Activated CD8-positive, alpha-beta memory T cell treated with anti-CD3 and anti-CD28 coated beads for 4 hours (primary cell): ENCODE data around the gene ZNF445.
"Not testable (repeated sequence)": the region's sequence is repeated elsewhere in the genome, so short reads cannot be mapped to it uniquely, and the experiment has no call there.

Experiments
- DNase-seq, 2 donors: peaks; one replicate each; pipeline ENCODE4 v3.0.0-alpha.2; 2020; ENCODE audit warnings: low read depth in 2 of 2

ZNF445 gene

GRCh38 chr3:44476181-44476611 lies 1.3 kb downstream of the ZNF445 start:
- no peak for DNase-seq

DNA sequence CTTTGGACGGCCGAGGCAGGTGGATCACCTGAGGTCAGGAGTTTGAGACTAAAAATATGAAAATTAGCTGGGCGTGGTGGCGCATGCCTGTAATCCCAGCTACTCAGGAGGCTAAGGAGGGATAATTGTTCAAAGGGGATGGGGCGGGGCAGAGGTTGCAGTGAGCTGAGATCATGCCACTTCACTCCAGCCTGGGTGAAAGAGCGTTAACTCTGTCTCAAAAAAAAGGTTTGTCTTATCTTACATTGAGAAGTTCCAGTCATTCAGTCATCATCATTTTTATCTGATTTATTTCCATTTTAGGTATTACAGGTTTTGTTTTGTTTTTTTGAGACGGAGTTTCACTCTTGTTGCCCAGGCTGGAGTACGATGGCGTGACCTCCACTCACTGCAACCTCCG lies 2.6 kb downstream of the ZNF445 start:
- not testable (repeated sequence) for DNase-seq

DNA sequence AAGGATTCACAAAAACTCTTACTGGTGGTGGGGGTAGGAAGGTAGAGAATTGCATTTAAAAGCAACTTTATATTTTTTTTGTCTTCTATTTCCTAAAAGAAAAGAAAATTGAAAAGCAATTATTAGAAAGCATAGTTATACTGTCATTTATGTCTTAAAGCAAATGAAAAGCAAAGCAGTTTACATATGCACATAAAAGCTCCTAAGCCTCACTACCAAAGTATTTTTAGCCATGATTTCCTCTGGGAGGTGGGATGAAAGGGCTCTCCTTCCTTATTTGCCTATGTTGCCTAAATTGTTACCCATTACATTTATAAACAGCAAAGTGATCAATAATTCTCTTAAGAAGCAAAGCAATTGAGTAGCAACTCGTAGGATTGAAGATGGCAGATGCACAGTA lies 7.0 kb downstream of the ZNF445 start:
- no peak for DNase-seq

DNA sequence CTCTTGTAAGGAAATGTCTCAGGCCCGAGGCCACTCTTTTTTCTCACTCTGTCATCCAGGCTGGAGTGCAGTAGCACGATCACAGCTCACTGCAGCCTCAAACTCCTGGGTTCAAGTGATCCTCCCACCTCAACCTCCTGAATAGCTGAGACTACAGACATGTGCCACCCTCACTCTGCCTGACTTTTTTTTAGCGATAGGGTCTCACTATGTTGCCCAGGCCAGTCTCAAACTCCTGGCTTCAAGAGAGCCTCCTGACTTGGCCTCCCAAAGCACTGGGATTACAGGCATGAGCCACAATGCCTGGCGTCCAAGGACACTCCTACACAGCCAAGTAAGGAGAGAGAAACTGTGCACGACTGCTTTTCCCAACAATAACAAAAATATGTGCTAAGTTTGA lies 7.6 kb downstream of the ZNF445 start:
- DNase-seq: no peak

DNA sequence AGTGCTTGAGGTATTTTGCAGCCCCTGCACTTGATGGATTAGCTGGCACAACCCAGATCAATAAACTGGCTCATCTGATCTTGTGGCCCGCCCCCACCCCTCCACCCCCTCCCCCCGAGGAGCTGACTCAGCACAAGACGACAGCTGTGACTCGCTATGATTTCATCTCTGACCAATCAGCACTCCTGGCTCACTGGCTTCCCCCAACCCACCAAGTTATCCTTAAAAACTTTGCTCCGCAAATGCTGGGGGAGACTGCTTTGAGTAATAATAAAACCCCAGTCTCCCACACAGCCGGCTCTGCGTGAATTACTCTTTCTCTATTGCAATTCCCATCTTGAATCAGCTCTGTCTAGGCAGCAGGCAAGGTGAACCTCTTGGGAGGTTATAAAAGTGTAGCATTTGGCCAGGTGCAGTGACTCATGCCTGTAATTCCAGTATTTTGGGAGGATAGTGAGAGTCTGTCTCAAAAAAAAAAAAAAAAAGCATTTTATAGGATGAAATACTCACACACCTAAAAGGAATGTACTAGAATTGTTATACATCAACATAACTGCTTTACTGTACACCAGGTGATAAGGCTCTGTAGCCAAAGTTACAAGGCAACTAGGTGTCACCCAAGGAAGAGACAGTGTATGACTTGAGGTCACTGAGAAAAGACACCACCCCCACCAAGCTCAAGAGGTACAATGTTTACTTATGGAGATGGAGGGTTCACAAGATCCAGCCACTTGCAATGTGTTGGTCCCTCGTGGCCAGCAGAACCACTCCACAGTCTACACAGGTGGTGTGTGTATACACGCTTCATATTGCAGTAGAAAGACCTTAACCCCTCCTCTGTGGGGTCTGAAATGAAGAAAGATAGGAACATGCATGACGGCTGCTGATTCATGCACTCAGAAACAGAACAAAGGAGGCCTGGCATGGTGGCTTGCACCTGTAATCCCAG lies 8.6 kb downstream of the ZNF445 start:
- no peak for DNase-seq

DNA sequence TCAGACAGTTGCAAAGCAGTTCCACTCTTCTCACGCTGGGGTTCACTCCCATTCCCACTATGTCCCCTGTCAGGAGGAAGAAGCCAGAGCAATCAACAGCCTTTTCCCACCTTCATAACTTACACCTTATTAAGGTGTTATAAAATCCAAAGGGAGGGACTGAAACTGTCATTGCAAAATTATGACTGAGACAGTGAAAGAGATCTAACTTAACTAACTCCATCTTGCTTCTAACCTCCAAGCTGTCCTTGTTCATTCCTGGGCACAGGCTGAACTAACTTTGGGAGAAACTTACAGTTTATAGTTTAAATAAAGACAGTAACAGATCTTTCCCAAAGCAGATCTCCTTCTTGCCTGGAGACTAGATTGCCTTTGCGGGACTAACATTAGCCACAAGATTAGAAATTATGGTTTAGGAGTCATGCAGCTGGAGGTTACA lies 9.4 kb downstream of the ZNF445 start:
- not testable (repeated sequence) for DNase-seq

DNA sequence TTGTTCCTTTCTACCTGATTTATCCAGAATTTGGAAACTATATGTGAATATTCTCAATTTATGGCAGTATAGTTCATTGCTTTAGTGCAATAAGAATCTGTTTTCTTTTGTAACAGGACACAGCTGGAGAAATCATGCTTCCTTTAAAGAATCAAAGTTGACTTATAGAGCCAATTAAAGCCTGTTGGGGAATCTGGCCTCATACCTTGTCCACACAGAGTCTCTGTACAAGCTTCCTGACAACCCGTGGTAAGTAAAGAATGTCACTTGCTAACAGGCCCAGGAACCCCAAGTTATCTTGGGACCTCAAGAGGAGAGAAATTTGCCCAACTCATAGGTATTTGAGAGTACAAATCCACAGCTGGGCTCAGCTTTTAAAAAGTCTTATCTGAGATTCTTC lies 10.2 kb downstream of the ZNF445 start:
- no peak for DNase-seq

DNA sequence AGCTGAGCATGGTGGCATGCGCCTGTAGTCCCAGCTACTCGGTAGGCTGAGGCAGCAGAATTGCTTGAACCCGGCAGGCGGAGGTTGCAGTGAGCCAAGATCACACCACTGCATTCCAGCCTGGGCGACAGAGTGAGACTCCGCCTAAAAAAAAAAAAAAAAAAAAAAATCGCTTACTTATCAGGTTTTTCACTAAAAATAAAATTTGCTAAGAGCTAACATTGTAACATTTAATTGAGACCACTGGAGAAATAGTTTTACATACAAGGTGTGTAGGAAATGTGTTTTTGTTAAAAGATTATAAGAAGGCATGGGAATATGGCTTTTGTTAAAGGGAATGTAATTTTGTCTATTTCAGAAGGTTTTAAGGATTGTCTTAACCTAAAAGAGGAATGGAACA lies 12.6 kb downstream of the ZNF445 start:
- DNase-seq: not testable (repeated sequence)

DNA sequence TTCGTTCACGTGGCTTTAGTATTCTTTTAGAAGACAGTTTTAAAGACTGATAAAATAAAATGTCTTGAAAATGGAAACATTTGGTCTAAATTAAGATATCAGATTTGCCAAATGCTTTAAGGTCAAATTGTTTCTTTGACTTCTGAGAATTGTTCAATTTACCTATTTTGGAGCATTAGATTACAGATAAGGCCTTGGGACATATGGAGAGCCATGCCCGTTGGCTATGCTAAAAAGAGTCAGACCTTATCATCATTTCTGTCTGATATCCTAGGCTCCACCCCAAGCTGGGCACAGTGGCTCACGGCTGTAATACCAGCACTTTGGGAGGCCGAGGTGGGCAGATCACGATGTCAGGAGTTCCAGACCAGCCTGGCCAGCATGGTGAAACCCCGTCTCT lies 13.0 kb downstream of the ZNF445 start:
- DNase-seq: no peak

GRCh38 chr3:44460050-44460449 lies 17.4 kb downstream of the ZNF445 start:
- not testable (repeated sequence) for DNase-seq

DNA sequence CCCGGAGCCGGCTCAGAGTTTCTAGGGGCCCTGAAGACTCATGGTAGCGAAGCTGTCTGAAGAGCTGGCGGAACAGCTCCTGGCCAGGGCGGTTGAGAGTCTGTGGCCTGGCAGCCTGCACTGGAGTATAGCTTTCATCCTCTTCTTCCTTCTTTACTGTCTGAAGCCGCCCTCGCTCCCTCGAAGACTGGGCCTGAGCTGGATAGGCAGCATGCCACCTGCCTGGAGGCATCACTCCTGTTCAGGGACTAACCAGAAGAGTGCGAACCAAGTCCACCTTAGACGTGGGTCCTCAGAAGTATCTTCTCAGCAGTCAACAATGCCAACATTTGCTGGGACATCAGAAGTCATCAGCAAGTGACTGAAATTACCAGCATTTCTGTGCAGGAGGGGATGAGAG lies 22.2 kb downstream of the ZNF445 start:
- no peak for DNase-seq

DNA sequence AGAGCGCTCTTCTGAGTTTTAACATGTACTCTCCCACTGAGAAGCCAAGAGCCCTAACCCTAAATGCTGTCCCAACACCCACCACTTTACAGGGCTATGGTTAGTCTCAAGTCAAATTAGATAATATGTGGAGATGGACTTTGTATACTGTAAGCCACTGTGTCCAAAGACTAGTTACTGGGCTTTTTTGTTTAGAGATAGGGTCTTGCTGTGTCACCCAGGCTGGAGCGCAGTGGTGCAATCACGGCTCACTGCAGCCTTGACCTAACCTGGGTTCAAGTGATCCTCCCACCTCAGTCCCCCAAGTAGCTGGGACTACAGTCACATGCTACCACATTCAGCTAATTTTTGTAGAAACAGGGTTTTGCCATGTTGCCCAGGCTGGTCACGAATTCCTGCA lies 23.2 kb downstream of the ZNF445 start:
- no peak for DNase-seq

GRCh38 chr3:44451441-44451840 lies 26.0 kb downstream of the ZNF445 start:
- no peak for DNase-seq

DNA sequence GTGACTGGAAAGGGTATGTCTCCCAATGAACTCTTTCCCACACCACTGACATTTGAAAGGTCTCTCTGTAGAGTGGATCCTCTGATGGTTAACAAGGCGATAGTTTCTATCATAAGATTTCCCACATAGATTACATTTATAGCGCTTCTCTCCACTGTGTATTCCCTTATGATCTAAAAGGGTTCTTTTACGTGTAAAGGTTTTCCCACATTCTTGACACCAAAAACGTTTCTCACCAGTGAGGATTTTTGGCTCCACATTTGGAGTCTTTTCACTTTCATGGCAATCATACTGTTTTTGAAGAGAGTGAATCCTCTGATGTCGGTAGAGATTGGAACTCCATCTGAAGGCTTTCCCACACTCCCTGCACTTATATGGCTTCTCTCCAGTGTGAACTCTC lies 30.5 kb downstream of the ZNF445 start:
- DNase-seq: no peak

DNA sequence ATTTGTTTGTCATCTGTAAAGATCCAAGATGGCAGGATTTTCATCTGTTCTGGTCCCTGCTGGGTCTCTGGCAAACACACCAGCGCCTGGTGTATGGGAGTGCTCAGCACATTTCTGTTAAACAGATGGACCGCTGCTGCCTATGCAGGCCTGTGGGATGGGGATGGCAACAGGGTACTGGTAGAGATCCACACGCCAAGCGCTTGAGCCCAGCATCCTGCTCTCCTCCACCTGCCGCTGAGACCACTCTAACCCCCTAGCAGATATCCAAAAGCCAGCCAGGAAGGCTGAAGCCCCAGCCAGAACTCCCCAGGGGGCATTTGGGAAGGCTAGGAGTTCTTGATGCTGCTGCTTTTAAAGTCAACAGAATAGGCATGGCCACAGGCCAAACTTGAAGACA lies 31.7 kb downstream of the ZNF445 start:
- DNase-seq: no peak

DNA sequence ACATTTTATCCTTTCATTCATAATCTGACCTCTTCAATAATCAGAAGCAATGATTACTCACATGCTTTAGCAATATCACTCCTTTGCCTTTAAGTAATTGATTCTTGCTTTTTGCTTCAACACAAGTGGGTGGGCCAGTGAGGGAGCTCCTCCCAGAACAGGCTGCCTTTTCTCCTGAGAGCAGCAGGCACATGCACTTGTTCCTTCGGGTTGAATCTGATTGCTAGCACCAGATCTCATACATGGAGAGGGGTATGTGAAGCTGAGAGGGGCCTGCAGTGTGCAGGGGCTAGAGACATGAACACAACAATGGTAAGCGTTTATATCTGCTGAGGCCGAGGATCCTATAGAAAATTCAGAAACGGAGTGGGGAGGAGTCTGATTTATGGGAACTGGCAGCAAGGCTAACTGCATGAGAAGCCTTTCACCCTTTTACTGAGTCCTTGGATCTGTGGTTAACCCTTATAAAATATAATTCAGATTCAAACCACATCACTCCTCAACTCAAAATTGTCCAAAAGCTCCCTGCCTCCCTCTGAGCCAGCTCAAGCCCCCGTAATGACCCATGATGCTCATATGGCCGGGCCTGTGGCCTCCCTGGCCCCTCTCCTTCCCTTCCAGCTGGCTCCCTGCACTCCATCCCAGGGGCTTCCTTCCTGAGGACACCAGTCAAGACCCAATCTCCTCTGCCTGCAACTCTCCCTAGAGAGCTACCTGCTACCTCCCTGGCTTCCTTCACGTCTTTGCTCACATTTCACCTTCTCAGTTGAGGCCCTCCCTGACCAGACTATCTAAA lies 32.4 kb downstream of the ZNF445 start:
- DNase-seq: no peak

DNA sequence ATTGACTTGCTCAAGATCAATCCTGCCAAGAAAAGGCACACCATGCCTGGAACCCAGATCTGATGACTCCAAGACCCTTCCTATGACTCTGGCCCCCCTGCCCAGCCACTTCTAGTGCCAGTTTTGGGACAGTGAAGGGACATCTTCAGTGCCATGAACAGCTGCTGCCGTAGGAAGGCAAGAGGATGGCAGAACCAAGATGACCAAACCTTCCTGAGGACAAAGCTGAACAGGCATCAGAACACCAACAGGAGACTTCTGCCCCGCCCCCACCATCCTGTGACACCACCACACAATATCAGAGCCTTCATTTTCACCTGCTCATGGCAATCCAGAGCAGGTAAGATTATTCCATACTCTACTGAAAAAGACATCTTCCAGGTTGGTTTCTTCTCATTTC lies 33.0 kb downstream of the ZNF445 start:
- no peak for DNase-seq

DNA sequence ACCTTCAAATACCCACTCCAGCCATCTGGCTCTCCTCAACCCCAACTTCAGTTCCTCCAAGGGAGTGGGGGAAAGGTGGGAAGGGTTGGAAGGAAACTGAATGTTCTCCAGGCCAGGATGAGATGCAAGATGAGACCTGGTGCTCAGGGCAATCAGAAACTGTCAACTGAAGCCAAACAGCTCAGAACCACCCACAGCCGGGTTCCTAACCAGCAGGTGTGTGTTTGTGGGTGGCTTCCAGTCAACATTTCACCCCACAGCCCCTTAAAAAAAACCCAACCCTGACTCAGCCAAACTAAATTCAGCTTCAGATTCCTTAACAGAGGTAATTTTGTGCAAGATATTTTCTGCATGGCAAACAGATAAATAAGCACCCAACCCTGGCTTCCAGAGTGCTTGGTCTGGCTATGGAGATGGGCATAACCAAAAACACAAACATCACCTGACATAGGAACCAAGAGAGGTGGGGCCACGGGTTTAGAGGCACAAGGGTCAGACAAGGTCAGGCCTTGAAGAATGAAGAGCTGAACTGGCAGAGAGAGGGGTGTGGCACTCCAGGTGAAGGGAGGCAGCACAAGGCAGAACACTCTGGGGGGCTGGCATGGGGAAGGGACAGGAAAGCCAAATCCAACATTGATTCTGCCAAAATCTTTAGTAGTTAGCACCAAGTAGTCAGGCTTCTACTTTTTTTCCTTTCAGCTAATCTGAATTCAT lies 34.7 kb downstream of the ZNF445 start:
- DNase-seq: no peak

DNA sequence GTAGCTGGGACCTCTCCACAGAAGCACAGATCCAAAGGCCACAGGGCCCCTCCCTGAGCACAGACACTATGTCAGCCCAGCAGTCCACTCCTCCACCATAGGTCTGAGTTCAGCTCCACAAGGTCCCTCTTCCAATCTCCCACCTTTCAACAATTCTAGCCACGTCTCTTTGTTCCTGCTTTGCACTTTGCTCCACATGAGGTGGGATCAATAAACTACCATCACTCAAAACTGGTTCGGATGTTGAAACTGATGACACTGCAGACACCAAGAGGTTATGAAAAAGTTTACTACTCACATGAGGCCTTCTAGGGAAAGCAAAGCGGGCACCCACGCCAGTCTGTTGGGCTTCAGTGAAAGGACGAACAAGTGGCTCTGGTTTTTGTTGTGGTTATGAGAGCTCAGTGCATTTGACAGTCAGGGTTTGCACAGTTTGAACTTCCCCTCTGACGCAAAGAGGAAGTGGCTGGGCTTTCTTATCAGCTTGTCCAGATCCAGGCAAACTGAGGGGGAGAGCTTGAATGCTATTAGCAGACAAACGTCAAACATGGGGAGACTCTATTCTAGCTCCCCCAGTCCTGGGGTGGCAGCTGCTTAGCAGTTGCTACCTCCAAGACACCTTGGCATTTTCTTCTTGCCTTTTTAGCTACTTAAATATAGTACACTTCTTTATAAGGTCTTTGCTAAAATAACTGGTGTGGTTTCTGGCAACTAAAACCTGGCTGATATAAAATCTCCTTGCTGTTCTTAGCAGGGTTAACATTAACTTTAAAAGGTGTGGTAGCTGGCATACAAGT lies 37.8 kb downstream of the ZNF445 start:
- peak; percentile 26 to 42 for DNase-seq

- DNase-seq: no peak
These were observed 39.7 kb downstream of the ZNF445 start for GRCh38 chr3:44437800-44438199.

DNA sequence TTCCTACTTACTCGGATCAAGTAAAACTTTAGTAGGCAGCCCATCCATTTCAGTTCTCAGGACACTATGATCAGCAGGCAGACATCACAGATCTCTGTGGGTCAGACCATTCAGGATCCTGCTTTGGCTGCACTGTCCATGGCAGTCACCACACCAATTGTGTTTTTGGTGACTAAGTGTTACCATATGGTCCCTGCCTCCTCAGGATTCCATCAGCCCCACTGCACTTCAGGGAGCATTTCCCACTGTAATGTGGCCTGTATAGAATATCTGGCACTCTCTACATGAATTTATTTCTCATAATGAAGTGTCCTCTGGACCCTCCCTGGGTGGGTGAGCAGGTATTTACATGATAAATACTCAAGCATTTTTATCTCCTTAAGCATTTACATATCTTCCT lies 41.3 kb downstream of the ZNF445 start:
- DNase-seq: no peak
